ENCODE results near the gene IL10RB. TPM values are rescaled to one million over a fixed set of nuclear protein-coding genes. Genes with fewer than 3 reads are reported as not detected.

Gene IL10RB
- total RNA-seq, 1 donor from 2014 or later, result 31.7 TPM

DNA sequence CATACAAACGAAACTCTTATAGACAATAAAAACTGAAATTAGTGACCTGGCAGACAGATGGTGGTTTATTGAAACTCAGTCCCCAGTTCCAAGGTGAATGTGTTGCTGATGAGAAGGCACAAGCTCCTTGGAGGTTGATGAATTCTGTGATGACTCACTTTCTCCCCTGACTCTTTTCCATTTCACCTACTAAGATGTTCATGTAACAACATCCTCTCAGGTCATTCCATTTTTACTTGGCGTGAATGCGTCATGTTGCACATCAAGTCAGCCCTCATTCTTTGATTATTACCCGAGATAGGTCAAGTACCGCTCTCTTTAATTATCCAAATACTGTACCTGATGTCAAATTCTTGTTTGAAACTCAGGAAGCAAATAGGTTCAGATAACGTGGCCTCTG, 10.1 kb upstream of the IL10RB start:
- no peak overlapping the region for H3K27ac ChIP-seq
- TF ChIP-seq CTCF (IDR thresholded peaks at IDR 0.05) (no peak), POLR2AphosphoS5 (IDR thresholded peaks at IDR 0.05; ENCODE audit: insufficient read depth in 1 of 2, low read depth in 1 of 2) (no peak), POLR2A (IDR thresholded peaks at IDR 0.05) (no peak)
- intact Hi-C loops (cut with DNase I), result no loop called here
- no peak overlapping the region for H3K4me3 ChIP-seq
- H3K36me3 ChIP-seq, result peaks cover 0 to 39% of the 10 kb centered on the region in 2 donors
- no peaks in the 10 kb centered on the region for H3K9me3 ChIP-seq
- H3K4me1 ChIP-seq, result no peaks in the 10 kb centered on the region
- no peaks in the 10 kb centered on the region for H3K27me3 ChIP-seq
- DNase-seq (ENCODE audit: extremely low spot score in 2 of 2), result no peak

DNA sequence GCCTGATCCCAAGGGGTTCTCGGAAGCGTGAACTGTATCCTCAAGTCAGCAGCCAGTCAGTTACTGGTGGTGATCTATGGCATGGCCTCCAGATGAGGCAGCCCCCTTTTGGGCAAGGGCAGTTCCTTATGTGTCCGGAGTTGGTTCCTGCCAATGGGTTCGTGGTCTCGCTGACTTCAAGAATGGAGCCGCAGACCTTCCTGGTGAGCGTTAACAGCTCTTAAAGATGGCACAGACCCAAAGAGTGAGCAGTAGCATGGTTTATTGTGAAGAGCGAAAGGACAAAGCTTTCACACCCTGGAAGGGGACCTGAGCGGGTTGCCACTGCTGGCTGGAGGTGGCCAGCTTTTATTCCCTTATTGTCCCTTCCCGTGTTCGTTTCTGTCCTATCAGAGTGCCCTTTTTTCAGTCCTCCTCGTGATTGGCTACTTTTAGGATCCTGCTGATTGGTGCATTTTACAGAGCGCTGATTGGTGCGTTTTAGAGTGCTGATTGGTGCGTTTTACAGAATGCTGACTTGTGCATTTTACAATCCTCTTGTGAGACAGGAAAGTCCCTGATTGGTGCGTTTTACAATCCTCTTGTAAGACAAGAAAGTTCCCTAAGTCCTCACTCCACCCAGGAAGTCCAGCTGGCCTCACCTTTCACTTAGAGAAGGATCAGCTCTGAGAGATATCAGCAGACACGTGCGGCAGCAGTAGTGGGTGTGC, 8.9 kb upstream of the IL10RB start:
- no peaks in the 10 kb centered on the region for H3K9me3 ChIP-seq
- DNase-seq (ENCODE audit: extremely low spot score in 2 of 2), result no peak
- no peak overlapping the region for H3K27ac ChIP-seq
- no peak overlapping the region for H3K4me3 ChIP-seq
- H3K27me3 ChIP-seq, result no peaks in the 10 kb centered on the region
- intact Hi-C loops (cut with DNase I), result no loop called here
- no peak for TF ChIP-seq POLR2AphosphoS5 (IDR thresholded peaks at IDR 0.05; ENCODE audit: insufficient read depth in 1 of 2, low read depth in 1 of 2)
- no peak for TF ChIP-seq CTCF (IDR thresholded peaks at IDR 0.05)
- no peak for TF ChIP-seq POLR2A (IDR thresholded peaks at IDR 0.05)
- H3K4me1 ChIP-seq, result no peaks in the 10 kb centered on the region
- H3K36me3 ChIP-seq, result peaks cover 0 to 33% of the 10 kb centered on the region in 2 donors

DNA sequence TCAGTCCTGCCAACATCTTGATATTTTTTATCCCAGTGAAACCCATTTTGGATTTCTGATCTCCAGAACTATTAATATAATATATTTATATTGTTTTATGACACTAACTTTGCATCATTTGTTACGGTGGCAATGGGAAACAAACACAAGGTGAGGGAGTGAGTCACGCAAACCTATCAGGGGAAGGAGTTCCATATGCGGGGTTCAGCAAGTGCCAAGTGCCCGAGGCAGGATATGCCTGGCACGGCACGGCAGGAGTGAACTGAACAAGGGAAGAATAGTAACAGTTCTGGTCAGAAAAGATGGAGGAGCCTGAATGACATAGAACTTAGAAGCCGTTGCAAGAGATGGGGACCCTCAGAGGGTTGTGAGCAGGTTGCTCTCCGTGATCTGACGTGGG, 7.7 kb upstream of the IL10RB start:
- H3K36me3 ChIP-seq, result peaks cover 0 to 25% of the 10 kb centered on the region in 2 donors

DNA sequence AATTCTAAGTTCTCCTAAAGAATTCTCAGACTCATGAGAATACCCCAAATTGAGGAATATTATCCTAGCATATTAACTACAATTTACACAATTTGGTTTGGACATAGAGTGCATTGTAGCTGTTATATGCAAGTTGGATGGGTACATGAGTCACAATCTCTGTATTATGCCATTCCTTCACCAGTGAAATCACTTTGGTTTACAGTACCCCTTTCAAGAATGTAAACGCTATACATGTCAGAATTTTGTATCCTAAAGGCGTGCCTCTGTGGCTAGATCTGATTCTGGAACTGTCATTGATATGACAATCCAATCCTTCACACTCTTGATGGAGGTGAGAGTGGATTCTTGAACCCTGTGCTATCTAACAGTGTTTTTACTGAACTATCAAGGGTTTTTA, 6.7 kb upstream of the IL10RB start:
- H3K4me1 ChIP-seq, result no peaks in the 10 kb centered on the region
- no peaks in the 10 kb centered on the region for H3K9me3 ChIP-seq
- H3K36me3 ChIP-seq, result peaks cover 0 to 16% of the 10 kb centered on the region in 2 donors
- intact Hi-C loops (cut with DNase I), result no loop called here
- no peak overlapping the region for H3K27ac ChIP-seq
- H3K27me3 ChIP-seq, result no peaks in the 10 kb centered on the region
- DNase-seq (ENCODE audit: extremely low spot score in 2 of 2), result no peak
- no peak for TF ChIP-seq POLR2A (IDR thresholded peaks at IDR 0.05)
- no peak overlapping the region for H3K4me3 ChIP-seq

More for the DNA sequence above, 7.7 kb upstream of the IL10RB start:
- H3K27me3 ChIP-seq, result no peaks in the 10 kb centered on the region
- TF ChIP-seq CTCF (IDR thresholded peaks at IDR 0.05) (no peak), POLR2AphosphoS5 (IDR thresholded peaks at IDR 0.05; ENCODE audit: insufficient read depth in 1 of 2, low read depth in 1 of 2) (no peak), POLR2A (IDR thresholded peaks at IDR 0.05) (no peak)
- intact Hi-C loops (cut with DNase I), result no loop called here
- no peaks in the 10 kb centered on the region for H3K4me1 ChIP-seq
- H3K9me3 ChIP-seq, result no peaks in the 10 kb centered on the region
- no peak overlapping the region for H3K4me3 ChIP-seq
- DNase-seq (ENCODE audit: extremely low spot score in 2 of 2), result peak in 1 of 2 donors; percentile 49
- no peak overlapping the region for H3K27ac ChIP-seq

- Histone ChIP-seq H3K4me3 (no peak overlapping the region), H3K27me3 (no peaks in the 10 kb centered on the region), H3K9me3 (no peaks in the 10 kb centered on the region), H3K27ac (no peak overlapping the region), H3K4me1 (no peaks in the 10 kb centered on the region), H3K36me3 (peaks cover 0 to 15% of the 10 kb centered on the region in 2 donors)
- intact Hi-C loops (cut with DNase I), result no loop called here
- DNase-seq (ENCODE audit: extremely low spot score in 2 of 2), result peak in 1 of 2 donors; percentile 58
- TF ChIP-seq POLR2AphosphoS5 (IDR thresholded peaks at IDR 0.05; ENCODE audit: insufficient read depth in 1 of 2, low read depth in 1 of 2), result no peak
- TF ChIP-seq POLR2A (IDR thresholded peaks at IDR 0.05), result no peak
- TF ChIP-seq CTCF (IDR thresholded peaks at IDR 0.05), result no peak
Measured at GRCh38 chr21:33259995-33260394, 6.2 kb upstream of the IL10RB start.

Data from vagina (tissue), 2 donors.